ENCODE data around the gene ZNF280A.
"Not testable (repeated sequence)": the region's sequence is repeated elsewhere in the genome, so short reads cannot be mapped to it uniquely, and the experiment has no call there.

Gene ZNF280A

DNA sequence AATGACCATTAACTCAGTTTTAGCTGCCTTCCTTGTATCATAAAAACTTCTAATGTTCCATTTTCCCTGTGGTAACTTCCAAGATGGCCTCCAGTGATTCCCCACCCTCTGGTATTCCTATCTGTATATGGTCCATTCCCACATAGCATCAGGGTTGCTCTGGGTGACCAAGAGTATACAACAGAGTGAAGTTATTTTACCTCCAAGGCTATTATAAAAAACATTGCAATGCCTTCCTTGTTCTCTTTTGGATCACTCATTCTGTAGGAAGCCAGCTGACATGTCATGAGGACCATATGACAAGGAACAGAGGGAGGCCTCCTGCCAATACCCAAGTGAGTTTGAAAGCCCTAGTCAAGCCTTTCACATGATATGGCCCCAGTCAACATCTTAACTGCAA lies 41.6 kb downstream of the ZNF280A start:
- H3K36me3 ChIP-seq (ENCODE audit: control insufficient read depth in 5 of 5, insufficient read depth in 5 of 5, low read length in 5 of 5): no peaks in the 10 kb centered on the region
- no peak overlapping the region for H3K27ac ChIP-seq (ENCODE audit: low read depth, low read length)
- no peaks in the 10 kb centered on the region for H3K27me3 ChIP-seq (ENCODE audit: control insufficient read depth in 5 of 5, insufficient read depth in 4 of 5, low read length in 5 of 5)
- H3K9ac ChIP-seq (ENCODE audit: low read length in 5 of 5): no peak overlapping the region
- H3K4me3 ChIP-seq (ENCODE audit: low read depth in 1 of 5, low read length in 5 of 5): no peak overlapping the region
- H3K9me3 ChIP-seq (ENCODE audit: control insufficient read depth in 5 of 5, low read length in 5 of 5): no peaks in the 10 kb centered on the region
- H3K4me1 ChIP-seq (ENCODE audit: control insufficient read depth in 5 of 5, insufficient read depth in 5 of 5, low read length in 5 of 5): no peaks in the 10 kb centered on the region

DNA sequence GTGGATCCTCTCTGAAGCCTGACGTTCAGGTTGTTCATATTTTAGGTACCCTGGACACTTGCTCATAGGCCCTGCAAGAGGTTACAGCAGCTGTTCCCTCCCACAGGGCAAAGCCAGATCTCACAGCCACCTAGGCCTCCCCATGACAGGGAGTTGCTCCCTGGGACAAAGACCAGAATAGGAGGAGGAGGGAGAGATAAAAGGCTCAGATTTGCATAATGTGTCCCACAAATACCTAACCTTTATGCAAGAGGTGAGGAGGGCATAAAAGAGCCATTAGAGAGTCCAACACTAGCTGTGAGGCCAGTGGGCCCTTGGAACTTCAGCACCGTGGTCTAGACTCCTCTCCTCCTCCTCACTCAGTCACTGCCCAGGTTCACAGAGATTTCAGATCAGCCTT lies 45.3 kb downstream of the ZNF280A start:
- Histone ChIP-seq H3K9me3 (ENCODE audit: control insufficient read depth in 5 of 5, low read length in 5 of 5) (peaks cover 0 to 2% (median 0%) of the 10 kb centered on the region in 5 donors), H3K36me3 (ENCODE audit: control insufficient read depth in 5 of 5, insufficient read depth in 5 of 5, low read length in 5 of 5) (no peaks in the 10 kb centered on the region), H3K4me1 (ENCODE audit: control insufficient read depth in 5 of 5, insufficient read depth in 5 of 5, low read length in 5 of 5) (no peaks in the 10 kb centered on the region), H3K27ac (ENCODE audit: low read depth, low read length) (no peak overlapping the region), H3K27me3 (ENCODE audit: control insufficient read depth in 5 of 5, insufficient read depth in 4 of 5, low read length in 5 of 5) (no peaks in the 10 kb centered on the region), H3K9ac (ENCODE audit: low read length in 5 of 5) (no peak overlapping the region), H3K4me3 (ENCODE audit: low read depth in 1 of 5, low read length in 5 of 5) (no peak overlapping the region)

DNA sequence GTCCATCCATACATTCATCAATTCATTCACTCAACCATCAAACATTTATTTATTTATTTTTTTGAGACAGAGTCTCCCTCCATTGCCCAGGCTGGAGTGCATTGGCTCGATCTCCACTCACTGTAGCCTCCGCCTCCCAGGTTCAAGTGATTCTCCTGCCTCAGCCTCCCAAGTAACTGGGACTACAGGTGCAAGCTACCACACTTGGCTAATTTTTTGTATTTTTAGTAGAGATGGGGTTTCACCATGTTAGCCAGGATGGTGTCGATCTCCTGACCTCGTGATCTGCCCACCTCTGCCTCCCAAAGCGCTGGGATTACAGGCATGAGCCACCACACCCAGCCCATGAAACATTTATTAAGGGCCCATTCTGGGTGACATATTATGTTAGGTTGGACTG lies 49.0 kb downstream of the ZNF280A start:
- not testable (repeated sequence) for H3K4me3 ChIP-seq (ENCODE audit: low read depth in 1 of 5, low read length in 5 of 5); H3K27ac ChIP-seq (ENCODE audit: low read depth, low read length); H3K27me3 ChIP-seq (ENCODE audit: control insufficient read depth in 5 of 5, insufficient read depth in 4 of 5, low read length in 5 of 5); H3K4me1 ChIP-seq (ENCODE audit: control insufficient read depth in 5 of 5, insufficient read depth in 5 of 5, low read length in 5 of 5); H3K9ac ChIP-seq (ENCODE audit: low read length in 5 of 5); H3K36me3 ChIP-seq (ENCODE audit: control insufficient read depth in 5 of 5, insufficient read depth in 5 of 5, low read length in 5 of 5)
- H3K9me3 ChIP-seq (ENCODE audit: control insufficient read depth in 5 of 5, low read length in 5 of 5): peaks cover 0 to 12% (median 4%) of the 10 kb centered on the region in 5 donors

DNA sequence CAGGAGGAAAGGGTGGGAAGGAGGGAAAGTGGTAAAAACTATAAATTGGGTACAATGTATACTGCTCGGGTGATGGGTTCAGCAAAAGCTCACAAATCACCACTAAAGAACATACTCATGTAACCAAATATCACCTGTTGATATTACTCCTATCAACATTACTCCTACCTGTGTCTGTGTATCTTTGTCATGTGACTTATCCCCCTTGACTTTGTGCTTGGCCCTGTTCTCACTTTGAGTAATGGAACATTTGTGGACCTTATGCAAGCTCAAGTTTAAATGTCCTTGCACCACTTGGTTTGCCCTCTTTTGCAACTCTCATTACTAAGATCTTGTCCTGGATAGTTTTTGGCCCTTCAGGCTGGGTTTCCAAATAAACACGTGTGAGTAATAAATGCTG lies 50.5 kb downstream of the ZNF280A start:
- Histone ChIP-seq H3K27me3 (ENCODE audit: control insufficient read depth in 5 of 5, insufficient read depth in 4 of 5, low read length in 5 of 5) (peaks cover 0 to 5% (median 3%) of the 10 kb centered on the region in 5 donors), H3K4me1 (ENCODE audit: control insufficient read depth in 5 of 5, insufficient read depth in 5 of 5, low read length in 5 of 5) (no peaks in the 10 kb centered on the region), H3K4me3 (ENCODE audit: low read depth in 1 of 5, low read length in 5 of 5) (no peak overlapping the region), H3K36me3 (ENCODE audit: control insufficient read depth in 5 of 5, insufficient read depth in 5 of 5, low read length in 5 of 5) (no peaks in the 10 kb centered on the region), H3K9me3 (ENCODE audit: control insufficient read depth in 5 of 5, low read length in 5 of 5) (peaks cover 0 to 12% (median 4%) of the 10 kb centered on the region in 5 donors), H3K9ac (ENCODE audit: low read length in 5 of 5) (no peak overlapping the region), H3K27ac (ENCODE audit: low read depth, low read length) (no peak overlapping the region)

DNA sequence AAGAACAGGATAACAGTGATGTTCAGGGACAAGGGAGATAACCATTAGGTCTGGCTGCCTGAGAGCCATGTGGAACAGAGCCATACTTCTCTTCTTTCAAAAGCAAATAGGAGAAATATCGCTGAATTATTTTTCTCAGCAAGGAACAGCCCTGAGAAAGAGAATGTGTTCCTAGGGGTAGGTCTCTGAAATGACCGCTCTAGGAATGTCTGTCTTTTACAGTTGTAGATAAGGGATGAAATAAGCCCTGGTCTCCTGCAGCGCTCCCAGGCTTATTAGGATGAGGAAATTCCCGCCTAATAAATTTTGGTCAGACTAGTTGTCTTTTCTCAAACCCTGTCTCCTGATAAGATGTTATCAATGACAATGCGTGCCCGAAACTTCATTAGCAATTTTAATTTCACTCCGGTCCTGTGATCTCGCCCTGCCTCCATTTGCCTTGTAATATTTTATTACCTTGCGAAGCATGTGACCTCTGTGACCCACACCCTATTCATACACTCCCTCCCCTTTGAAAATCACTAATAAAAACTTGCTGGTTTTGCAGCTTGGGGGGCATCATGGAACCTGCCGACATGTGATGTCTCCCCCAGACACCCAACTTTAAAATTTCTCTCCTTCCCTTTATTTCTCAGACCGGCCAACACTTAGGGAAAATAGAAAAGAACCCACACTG lies 51.1 kb downstream of the ZNF280A start:
- not testable (repeated sequence) for H3K27me3 ChIP-seq (ENCODE audit: control insufficient read depth in 5 of 5, insufficient read depth in 4 of 5, low read length in 5 of 5); H3K9ac ChIP-seq (ENCODE audit: low read length in 5 of 5); H3K36me3 ChIP-seq (ENCODE audit: control insufficient read depth in 5 of 5, insufficient read depth in 5 of 5, low read length in 5 of 5); H3K4me1 ChIP-seq (ENCODE audit: control insufficient read depth in 5 of 5, insufficient read depth in 5 of 5, low read length in 5 of 5); H3K4me3 ChIP-seq (ENCODE audit: low read depth in 1 of 5, low read length in 5 of 5); H3K27ac ChIP-seq (ENCODE audit: low read depth, low read length)
- H3K9me3 ChIP-seq (ENCODE audit: control insufficient read depth in 5 of 5, low read length in 5 of 5): peaks cover 0 to 12% (median 4%) of the 10 kb centered on the region in 5 donors

DNA sequence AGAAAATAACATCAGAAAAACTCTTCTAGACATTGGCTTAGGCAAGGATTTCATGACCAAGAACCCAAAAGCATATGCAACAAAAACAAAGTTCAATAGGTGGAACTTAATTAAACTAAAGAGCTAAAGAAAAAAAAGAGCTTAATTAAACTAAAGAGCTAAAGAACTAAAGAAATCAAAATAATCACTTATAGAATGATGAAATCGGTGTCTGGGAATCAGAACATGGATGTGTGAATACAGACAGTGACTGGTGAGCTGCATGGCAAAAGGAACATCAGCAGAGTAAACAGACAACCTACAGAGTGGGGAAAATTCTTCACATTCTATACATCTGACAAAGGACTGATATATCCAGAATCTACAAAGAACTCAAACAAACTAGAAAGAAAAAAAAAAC lies 53.0 kb downstream of the ZNF280A start:
- Histone ChIP-seq H3K9me3 (ENCODE audit: control insufficient read depth in 5 of 5, low read length in 5 of 5) (peaks cover 0 to 12% (median 4%) of the 10 kb centered on the region in 5 donors), H3K9ac (ENCODE audit: low read length in 5 of 5) (no peak overlapping the region), H3K36me3 (ENCODE audit: control insufficient read depth in 5 of 5, insufficient read depth in 5 of 5, low read length in 5 of 5) (no peaks in the 10 kb centered on the region), H3K27me3 (ENCODE audit: control insufficient read depth in 5 of 5, insufficient read depth in 4 of 5, low read length in 5 of 5) (peaks cover 0 to 21% (median 16%) of the 10 kb centered on the region in 5 donors), H3K4me3 (ENCODE audit: low read depth in 1 of 5, low read length in 5 of 5) (no peak overlapping the region), H3K27ac (ENCODE audit: low read depth, low read length) (no peak overlapping the region), H3K4me1 (ENCODE audit: control insufficient read depth in 5 of 5, insufficient read depth in 5 of 5, low read length in 5 of 5) (no peaks in the 10 kb centered on the region)

DNA sequence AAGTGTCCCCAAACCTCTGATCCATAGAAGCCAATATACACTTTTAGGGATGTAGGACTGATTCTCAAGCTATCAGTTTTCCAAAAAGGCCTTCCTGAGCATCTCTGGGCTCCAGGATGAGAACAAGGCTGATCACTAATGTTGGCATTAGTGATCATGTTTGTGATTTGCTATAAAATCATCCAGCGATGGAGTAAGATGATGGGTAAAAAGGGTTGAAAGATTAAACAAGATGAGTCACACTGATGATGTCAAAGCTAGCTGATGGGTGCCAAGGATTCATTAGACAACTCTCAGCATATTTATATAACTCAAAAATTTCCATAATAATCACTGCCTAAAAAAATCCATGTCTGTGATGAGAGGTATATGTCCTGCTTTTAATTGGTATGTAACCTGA lies 54.3 kb downstream of the ZNF280A start:
- Histone ChIP-seq H3K36me3 (ENCODE audit: control insufficient read depth in 5 of 5, insufficient read depth in 5 of 5, low read length in 5 of 5) (no peaks in the 10 kb centered on the region), H3K27ac (ENCODE audit: low read depth, low read length) (no peak overlapping the region), H3K27me3 (ENCODE audit: control insufficient read depth in 5 of 5, insufficient read depth in 4 of 5, low read length in 5 of 5) (peaks cover 0 to 21% (median 16%) of the 10 kb centered on the region in 5 donors), H3K4me3 (ENCODE audit: low read depth in 1 of 5, low read length in 5 of 5) (no peak overlapping the region), H3K9me3 (ENCODE audit: control insufficient read depth in 5 of 5, low read length in 5 of 5) (peaks cover 0 to 12% (median 4%) of the 10 kb centered on the region in 5 donors), H3K9ac (ENCODE audit: low read length in 5 of 5) (no peak overlapping the region), H3K4me1 (ENCODE audit: control insufficient read depth in 5 of 5, insufficient read depth in 5 of 5, low read length in 5 of 5) (no peaks in the 10 kb centered on the region)

DNA sequence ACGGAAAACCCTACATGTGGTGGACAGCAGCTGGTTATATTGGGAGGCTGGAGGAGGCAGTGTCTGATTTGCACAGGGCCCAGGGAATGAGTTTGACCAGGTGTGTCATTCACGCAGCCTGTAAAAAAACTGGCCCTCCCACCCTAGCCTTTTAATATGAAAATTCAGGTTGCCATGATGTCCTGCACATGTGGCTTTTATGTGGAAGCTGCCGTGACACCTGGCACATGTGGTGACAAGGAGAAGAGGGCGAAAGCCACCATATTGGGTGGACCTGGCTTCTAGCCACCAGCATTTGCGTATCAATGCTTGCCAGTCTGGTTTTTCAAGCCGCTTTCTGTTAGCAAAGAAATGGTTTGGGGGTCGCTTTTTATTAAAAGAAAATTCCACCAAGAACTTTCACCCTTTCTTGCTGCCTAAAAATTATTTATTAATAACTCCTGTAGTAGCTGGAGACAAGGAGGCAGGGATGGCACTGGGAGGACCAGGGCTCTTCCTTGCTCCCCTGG lies 54.9 kb downstream of the ZNF280A start:
- Histone ChIP-seq H3K27ac (ENCODE audit: low read depth, low read length) (no peak overlapping the region), H3K27me3 (ENCODE audit: control insufficient read depth in 5 of 5, insufficient read depth in 4 of 5, low read length in 5 of 5) (peaks cover 0 to 21% (median 16%) of the 10 kb centered on the region in 5 donors), H3K4me1 (ENCODE audit: control insufficient read depth in 5 of 5, insufficient read depth in 5 of 5, low read length in 5 of 5) (no peaks in the 10 kb centered on the region), H3K36me3 (ENCODE audit: control insufficient read depth in 5 of 5, insufficient read depth in 5 of 5, low read length in 5 of 5) (no peaks in the 10 kb centered on the region), H3K4me3 (ENCODE audit: low read depth in 1 of 5, low read length in 5 of 5) (no peak overlapping the region), H3K9me3 (ENCODE audit: control insufficient read depth in 5 of 5, low read length in 5 of 5) (peaks cover 0 to 12% (median 8%) of the 10 kb centered on the region in 5 donors), H3K9ac (ENCODE audit: low read length in 5 of 5) (no peak overlapping the region)

DNA sequence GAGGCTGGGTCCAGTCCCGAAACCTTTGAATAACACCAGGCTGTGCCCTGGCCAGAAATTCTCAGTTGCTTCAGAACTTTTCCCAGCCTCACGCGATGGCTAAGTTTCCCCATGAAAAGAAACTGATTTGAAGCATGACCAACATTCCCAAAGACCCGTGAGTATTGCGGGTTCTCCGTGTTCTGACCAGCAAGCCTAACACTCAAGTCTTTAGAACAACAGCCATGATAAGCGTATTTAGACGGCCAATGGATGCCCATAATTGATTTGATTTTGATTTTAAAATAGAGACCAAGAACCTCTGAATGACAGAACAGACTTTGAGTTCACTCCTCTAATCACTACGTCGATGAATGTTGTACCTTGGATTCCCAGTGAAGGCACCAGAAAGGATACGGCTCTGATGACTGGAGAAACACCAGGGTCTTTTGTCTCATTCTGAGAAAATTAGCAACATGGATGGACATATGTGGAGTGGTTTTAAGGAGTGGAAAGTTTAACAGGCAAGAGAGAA lies 55.5 kb downstream of the ZNF280A start:
- peaks cover 4 to 15% (median 13%) of the 10 kb centered on the region in 5 donors for H3K9me3 ChIP-seq (ENCODE audit: control insufficient read depth in 5 of 5, low read length in 5 of 5)
- H3K4me1 ChIP-seq (ENCODE audit: control insufficient read depth in 5 of 5, insufficient read depth in 5 of 5, low read length in 5 of 5): no peaks in the 10 kb centered on the region
- no peak overlapping the region for H3K9ac ChIP-seq (ENCODE audit: low read length in 5 of 5)
- H3K27me3 ChIP-seq (ENCODE audit: control insufficient read depth in 5 of 5, insufficient read depth in 4 of 5, low read length in 5 of 5): peaks cover 0 to 21% (median 16%) of the 10 kb centered on the region in 5 donors
- no peak overlapping the region for H3K27ac ChIP-seq (ENCODE audit: low read depth, low read length)
- no peak overlapping the region for H3K4me3 ChIP-seq (ENCODE audit: low read depth in 1 of 5, low read length in 5 of 5)
- H3K36me3 ChIP-seq (ENCODE audit: control insufficient read depth in 5 of 5, insufficient read depth in 5 of 5, low read length in 5 of 5): no peaks in the 10 kb centered on the region

DNA sequence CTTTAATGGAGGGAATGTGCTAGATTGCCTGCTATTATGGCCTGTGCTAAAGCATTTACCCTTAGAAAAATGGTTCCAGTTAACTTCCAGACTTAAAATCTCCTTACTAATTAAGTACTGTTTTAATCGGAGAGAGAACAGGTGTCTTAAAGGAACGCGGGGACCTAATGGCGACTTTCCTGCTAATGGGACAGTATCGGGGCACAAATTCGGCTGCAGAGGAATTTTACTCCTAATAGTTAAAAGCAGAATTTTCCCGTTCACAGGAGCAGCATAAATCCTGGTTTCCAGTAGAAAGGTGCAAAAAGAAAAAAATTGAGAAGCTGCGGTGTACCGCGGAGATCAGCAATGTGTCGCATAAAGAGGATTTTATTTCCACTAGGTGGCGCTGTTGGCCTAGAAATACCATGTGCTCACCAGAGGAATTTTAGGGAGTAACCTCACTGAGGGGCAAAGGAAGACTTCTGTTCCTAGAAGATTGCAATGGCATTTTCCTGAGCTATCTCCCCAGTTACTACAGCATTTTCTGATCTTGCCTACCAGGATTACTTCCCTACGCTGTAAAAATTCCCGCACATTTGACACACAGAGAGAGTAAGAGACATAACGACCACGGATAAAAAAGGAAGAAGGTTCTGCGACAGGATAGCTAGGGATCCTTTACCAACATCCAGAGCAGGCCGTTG lies 56.1 kb downstream of the ZNF280A start:
- H3K36me3 ChIP-seq (ENCODE audit: control insufficient read depth in 5 of 5, insufficient read depth in 5 of 5, low read length in 5 of 5): no peaks in the 10 kb centered on the region
- no peak overlapping the region for H3K4me3 ChIP-seq (ENCODE audit: low read depth in 1 of 5, low read length in 5 of 5)
- peaks cover 0 to 21% (median 16%) of the 10 kb centered on the region in 5 donors for H3K27me3 ChIP-seq (ENCODE audit: control insufficient read depth in 5 of 5, insufficient read depth in 4 of 5, low read length in 5 of 5)
- H3K4me1 ChIP-seq (ENCODE audit: control insufficient read depth in 5 of 5, insufficient read depth in 5 of 5, low read length in 5 of 5): no peaks in the 10 kb centered on the region
- H3K9ac ChIP-seq (ENCODE audit: low read length in 5 of 5): no peak overlapping the region
- no peak overlapping the region for H3K27ac ChIP-seq (ENCODE audit: low read depth, low read length)
- H3K9me3 ChIP-seq (ENCODE audit: control insufficient read depth in 5 of 5, low read length in 5 of 5): peaks cover 5 to 21% (median 15%) of the 10 kb centered on the region in 5 donors
